Stimulated activated CD8-positive, alpha-beta memory T cell treated with anti-CD3 and anti-CD28 coated beads, Interleukin-15, amount 100 ng/mL, for 48 hours (primary cell): Measurements from ENCODE around the gene MAPRE2.

Experiments used
- DNase-seq, 2 donors: peaks; one replicate each; pipeline ENCODE4 v3.0.0-alpha.2; 2020; ENCODE audit warnings: low read depth in 2 of 2

MAPRE2 gene

GRCh38 chr18:35062408-35062807 is 21.2 kb downstream of the MAPRE2 start:
- DNase-seq: no peak

GRCh38 chr18:35063875-35064690 is 22.9 kb downstream of the MAPRE2 start:
- no peak for DNase-seq

DNA sequence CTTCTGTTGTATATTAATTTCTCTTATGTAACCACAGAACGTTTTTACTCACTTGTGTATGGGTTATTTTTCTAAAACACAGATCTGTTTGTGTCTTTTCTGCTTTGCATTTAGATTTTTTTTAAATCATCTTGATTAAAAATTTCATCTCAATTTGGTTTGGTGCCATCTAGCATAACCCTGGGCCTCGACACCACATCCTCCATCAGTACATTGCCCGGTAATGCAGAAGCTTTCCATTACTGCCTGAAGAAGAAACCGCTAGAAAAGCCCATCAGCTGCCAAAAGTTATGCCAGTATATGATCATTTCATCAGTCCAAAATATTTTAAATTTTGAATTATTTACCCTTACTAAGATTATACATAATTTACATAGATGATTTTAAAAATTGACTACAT is 26.2 kb downstream of the MAPRE2 start:
- DNase-seq: no peak

- no peak for DNase-seq
Observed at GRCh38 chr18:35071819-35072247, 30.6 kb downstream of the MAPRE2 start.

- DNase-seq: no peak
Observed at GRCh38 chr18:35072616-35073015, 31.4 kb downstream of the MAPRE2 start.

GRCh38 chr18:35073186-35074105 is 32.2 kb downstream of the MAPRE2 start:
- no peak for DNase-seq

DNA sequence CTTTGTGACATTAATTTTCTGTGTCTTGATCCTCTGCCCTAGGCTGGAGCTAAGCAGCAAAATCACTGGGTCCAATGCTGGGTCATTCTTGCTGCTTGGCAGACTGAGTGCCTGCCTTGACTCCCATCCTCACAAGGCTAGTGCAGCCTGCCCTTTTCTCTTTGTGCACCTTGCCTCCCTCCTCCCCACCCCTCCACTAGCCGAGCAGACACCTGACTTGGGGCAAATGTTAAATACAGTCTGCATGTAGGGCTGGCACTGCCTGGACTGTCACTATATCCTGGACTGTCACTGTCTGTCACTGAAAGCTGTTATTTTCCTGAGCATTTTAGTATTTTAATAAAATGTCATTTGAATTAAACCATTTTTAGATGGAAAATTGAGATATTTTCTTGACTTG is 33.4 kb downstream of the MAPRE2 start:
- no peak for DNase-seq

DNA sequence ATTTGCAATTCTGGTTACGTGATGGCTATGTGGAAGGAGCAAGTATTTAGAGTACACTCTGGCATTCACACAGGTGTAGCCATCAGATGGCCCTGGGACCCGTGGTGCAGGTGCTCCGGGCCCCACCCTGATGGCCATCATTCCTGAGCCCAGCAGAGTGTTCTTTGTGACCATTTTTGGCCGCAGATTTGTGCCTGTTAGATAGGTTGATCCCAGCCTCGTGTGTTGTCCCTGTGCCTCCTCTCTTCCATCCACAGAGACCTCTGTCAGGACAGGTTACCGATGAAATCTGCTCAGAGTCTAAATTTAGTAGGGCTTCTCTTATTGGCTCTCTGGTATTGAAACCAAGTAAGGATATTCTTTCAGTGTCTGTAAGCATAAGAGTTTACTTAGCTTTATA is 33.9 kb downstream of the MAPRE2 start:
- no peak for DNase-seq

DNA sequence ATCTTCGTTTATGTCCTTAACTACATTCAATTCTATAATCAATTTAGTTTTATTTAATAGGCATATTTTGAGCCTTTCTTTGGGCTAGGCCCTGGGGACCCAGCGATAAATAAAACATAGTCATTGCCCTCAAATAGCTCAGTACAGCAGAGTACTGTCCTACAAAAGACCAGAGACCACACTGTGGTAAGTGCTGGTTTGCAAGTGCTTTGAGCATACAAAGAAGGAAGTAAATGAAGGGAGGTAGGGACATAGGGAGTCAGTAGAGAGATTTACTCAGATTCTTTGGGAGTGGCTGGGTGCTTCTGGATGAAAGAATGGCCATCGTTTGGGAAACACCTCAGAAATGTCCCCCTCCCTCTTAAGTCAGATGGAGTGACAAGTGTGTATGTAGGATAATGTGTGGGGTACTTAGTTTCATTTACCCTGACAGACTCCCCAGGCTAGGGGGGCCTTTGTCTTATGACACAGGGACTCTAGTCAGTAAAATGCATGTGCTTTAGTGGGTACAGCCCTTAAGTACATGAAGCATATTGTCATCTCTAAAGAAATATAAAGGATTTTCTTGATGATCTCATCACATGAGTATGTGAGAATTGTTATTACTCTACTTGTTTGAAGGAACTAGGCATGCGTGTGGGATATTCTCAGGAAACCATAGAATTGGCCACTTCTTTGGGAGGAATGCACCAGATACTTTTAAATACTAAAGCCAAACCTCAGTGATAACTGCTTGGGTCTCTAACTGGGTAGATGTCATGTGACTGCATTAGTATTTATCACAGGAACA is 35.1 kb downstream of the MAPRE2 start:
- DNase-seq: no peak

DNA sequence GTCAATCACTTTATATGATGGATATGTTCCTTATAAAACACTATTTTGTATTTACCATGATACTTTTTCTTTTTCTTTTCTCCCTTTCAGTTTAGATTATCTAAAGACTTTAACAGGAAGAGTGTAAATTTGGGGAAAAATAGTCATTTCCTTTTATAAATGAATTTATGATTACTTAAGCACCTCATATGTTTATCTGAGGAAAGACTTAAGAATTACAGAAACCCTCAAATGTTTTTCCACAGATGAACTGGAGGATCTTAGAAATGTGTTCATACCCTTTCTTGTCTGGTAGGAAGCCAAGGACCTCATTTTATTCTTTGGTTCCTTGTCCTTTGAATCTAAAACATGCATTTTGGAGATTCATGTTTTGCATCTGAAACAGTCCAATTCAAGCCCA is 36.7 kb downstream of the MAPRE2 start:
- DNase-seq: no peak

GRCh38 chr18:35080058-35080457 is 38.8 kb downstream of the MAPRE2 start:
- no peak for DNase-seq

DNA sequence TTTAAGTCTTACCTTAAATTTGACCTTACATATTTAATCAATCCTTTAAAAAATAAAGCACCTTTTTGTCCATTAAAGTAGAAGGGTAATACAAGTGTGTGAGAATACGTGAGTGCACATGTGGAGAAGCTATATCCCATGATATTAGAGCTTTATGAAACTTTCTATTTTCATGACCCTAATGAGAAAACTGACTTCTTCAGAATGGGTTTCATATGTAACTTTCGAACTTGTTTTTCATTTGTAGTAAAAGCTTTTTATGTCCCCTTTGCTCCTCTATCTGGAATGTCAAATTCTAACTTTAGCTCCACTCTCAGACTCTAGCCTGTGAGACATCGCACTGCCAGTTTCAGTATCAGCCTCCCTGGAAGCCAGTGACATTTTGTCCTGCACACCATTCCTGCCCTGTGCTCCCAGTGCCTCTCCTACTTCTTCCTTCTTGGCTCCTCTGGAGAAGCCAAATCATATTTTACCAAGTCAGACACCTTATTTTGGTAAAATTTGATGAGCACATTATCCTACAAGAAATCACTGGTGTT is 42.0 kb downstream of the MAPRE2 start:
- DNase-seq: no peak

- no peak for DNase-seq
Observed at GRCh38 chr18:35084494-35085449, 43.6 kb downstream of the MAPRE2 start.

DNA sequence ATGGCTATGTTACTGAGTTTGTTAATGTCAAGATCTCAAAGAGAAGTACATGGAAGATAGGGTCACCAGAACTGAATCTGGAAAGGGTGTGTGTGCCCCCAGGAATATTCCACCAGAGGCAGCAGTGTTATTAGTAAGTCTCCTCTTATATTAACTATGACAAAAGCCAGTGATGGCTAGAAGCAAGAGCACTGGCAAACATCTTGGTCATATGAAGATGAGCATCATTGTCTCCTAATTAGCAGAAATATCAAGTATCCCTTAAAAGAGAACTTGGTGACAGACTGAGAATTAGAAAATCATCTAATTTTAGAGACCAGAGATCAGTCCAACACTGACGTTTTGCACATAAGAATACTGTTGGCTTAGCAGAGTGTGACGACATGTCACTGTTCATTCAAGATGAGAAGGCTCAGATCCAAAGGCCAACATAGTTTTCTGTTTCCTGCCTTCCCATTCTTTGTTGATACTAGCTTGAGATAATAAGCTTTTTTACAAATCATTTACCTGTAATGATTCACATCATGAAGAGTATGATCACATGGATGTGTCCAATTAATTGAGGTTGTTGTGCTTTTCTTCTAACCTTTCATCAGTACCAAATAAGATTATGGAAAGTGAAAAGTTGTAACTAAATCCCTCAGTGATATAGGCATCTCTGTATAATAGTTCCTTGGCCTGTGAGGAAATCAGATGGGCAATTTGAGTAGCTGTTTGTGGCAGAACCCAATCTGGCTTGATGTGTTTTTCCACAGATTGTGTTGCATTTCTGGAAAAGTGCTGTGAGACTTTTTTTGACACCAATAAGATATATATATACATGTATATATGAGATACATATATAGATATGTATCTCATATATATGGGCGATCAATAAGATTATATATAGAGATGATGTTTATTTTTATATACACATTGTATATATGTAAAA is 44.5 kb downstream of the MAPRE2 start:
- DNase-seq: no peak

DNA sequence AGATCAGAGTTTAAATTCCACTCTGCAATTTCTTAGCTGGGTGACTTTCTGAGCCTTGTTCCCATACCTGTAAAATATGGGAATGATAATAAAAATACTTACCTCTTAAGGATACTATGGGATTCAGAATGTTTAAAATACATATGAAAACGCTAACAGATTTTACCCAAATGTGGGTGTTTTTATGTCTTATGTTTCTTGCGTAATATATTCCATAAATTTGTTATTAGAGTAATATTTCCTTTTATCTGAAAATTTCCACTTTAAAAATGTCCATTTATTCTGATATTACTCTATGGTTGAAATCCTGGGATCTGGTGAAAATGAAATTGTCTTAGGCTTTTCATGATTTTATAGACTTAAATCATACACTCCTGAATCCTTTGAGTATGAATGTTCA is 45.5 kb downstream of the MAPRE2 start:
- DNase-seq: no peak

GRCh38 chr18:35087726-35088125 is 46.5 kb downstream of the MAPRE2 start:
- no peak for DNase-seq

GRCh38 chr18:35088921-35089320 is 47.7 kb downstream of the MAPRE2 start:
- no peak for DNase-seq

GRCh38 chr18:35089382-35089781 is 48.2 kb downstream of the MAPRE2 start:
- DNase-seq: no peak

GRCh38 chr18:35089891-35090550 is 48.8 kb downstream of the MAPRE2 start:
- DNase-seq: no peak
